Measurements from ENCODE around the gene INTS11.
"Not testable (repeated sequence)": the region's sequence is repeated elsewhere in the genome, so short reads cannot be mapped to it uniquely, and the experiment has no call there.

Gene INTS11

DNA sequence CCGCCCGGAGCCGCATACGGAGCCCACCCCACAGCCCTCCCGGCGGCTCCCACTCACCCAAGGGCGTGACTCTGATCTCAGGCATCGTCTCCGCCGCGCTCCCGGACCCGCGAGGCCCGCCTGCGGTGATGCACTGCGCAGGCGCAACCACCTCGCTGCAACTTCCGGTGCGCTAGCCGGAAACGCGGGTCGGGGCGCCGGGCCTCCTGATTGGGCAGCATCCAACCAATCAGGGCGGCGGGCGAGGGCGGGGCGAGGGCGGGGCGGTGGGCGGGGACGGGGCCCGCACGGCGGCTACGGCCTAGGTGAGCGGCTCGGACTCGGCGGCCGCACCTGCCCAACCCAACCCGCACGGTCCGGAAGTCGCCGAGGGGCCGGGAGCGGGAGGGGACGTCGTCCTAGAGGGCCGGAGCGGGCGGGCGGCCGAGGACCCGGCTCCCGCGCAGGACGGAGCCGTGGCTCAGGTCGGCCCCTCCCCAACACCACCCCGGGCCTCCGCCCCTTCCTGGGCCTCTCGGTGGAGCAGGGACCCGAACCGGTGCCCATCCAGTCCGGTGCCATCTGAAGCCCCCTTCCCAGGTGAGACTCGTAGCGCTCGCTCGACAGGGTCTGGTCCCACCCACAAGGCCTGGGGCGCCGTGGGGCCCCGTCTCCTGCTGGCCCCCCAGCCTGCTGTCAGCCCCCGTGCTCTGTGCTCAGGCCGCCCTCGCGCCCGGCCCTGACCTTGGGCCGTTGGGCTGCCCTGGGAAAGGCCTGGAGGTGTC is at the start of gene INTS11, which contains the start of gene CPTP:
Gene INTS11 (minus strand): TSS at position 137 of the 764 bp plus-strand sequence. CDS start 52 bp downstream, at position 85.
Gene CPTP (plus strand): TSS at position 279 of the 764 bp plus-strand sequence. CDS start 2,109 bp downstream, outside the sequence.
- DNase-seq, result peak; percentile 96 to 97

DNA sequence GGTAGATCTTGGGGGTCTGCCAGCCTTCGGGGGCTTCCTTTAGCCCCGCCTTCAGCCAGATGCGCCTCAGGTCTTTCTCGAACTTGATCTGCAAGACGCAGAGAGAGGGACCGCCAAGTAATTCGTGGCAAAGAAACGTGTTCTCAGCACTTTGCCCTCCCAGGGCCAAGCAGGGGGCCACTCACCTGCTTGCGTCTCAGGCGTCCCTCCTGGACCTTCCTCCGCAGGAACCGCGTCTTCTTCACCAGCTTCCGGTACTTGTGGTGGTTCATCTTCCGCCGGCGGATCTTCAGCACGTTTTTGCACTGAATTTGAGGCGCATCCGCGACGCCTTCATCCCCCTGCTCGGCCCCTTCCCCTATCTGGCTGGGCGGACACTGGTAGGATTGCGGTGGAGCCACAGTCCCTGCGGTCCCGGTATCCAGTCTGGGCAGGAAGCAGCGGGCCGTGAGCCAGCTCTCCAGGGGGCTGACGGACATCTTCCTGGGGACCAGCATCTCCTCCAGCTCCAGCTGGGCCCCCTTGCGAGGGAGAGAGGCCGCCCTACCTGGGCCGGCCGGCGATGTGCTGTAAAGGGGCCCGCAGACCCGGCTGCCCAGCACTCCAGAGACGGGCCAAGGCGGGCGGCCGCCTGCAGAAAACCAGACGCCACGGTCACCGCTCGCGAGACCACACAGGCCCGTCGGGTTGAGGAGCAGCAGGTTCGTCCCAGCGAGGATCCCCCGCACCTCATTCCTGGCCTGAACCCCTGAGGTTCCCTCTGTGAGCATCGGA is 49.5 kb upstream of the INTS11 start:
- no peak for DNase-seq

DNA sequence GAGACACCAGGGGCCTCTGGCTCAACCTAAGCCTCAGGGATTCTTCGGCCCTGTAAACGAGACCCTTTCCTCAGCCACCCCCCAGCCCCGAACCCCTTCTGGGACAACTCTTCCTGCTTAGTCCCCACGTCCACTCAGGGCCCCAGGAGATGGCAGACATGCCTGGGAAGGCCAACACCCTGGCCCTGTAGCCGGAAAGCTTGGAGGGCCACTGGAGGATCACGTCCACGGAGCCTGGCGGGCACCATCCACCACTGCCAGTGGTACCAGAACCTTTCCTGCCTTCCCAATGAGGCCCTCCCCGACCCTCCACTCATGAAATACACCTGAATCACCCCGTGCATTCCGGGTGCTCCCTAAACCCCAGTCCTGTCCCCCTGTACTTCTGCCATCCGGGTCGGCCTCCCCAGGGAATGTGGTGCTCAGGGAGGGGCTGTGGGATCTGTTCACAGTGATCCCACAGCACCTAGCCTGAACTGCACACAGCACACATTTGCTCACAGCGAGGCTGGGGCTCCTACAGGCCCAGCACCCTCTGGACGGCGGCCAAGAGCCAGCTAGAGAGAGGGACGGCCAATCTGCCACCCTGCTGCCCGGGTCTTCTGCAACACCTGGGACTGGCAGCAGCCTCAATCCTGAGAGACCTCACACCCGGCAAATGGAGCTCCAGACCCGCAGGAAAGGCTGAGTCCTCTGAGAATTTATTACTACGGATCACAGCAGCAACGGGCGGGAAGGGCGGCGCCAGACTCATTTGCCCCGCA is 48.8 kb upstream of the INTS11 start:
- no peak for DNase-seq

DNA sequence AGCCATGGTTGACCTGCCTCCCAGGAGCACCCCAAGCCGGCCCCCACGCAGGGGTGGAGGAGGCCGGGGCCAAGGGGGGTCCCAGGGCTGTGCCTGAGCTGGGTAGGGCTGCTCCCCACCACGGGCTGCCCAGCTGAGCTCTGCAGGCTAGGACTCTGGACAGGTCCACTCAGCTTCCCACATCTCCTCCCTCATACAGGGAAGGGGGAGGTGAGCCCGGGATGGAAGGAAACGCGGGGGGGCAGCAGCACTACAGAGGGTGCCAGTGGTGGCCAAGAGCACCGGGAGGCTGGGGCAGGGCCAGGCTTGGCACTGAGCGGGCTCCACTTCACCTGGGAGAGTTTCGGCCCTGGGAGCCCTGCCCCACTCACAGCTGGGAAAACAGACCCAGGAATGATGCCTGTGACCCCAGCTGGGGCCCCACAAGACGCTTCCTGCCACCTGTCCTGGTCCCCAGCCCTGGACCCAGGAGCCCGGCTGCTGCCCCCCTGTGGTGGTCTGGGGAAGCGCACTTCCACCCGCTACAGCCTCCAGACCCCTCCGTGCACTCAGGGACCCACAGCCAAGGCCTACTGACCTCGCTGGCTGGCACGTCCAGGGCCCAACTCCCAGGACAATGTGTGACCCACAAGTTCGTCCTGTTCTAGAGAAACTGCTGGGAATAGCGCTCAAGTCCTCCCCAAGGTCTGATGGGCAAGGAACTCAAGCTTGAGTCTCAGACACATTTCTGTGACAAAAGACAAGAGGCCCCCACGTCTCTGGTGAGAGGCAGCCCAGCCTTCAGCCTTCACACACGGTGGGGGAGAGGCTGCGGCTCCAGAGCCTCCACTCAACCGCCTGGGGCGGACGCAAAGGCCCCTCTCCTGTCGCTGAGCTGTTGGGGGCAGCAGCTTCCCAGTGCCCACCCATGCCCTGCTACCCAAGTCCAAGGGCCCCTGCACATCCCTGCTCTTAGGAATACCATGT is 47.6 kb upstream of the INTS11 start:
- DNase-seq, result peak; percentile 85 to 86

DNA sequence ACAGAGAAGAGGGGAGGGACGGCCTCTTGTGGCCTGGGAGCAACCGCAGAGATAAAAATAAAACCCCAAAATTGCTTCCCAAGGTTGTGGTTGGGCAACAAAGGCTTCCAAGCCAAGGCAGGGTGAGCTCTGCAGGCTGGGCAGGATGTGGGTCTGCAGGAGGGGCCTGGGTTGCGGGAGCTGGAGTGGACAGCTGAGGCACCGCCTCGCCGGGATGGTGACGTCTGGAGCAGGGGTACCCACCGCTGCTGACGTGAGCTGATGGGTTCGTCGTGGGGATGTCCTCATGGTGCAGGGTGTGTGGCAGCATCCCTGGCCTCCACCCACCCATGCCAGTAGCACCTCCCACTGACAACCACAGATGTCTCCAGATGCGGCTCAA is 46.9 kb upstream of the INTS11 start:
- no peak for DNase-seq

DNA sequence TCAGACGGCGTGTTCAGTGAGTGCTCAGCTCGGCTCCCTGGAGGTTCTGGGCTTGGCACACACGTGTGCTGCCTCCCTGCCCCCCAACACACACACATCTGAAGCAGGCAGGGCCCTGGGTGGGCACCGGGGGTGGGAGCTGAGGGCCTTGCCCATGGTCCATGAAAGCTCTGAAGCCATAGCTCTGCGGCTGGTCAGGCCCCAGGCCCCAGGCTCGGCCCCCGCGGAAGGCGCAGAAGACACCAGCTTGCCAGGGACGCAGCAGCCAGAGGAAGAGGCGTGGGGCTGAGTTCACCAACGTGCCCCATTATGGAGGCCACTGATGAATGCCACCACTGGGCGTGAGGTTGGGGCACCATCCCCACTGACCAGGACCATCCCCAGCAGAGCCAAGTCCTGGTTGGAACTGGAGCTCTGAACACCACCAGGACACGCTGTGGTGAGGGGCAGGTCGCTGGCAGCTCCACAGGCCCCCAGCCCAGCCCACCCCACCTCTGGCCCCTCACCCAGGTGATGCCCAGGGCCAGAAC is 46.4 kb upstream of the INTS11 start:
- no peak for DNase-seq

DNA sequence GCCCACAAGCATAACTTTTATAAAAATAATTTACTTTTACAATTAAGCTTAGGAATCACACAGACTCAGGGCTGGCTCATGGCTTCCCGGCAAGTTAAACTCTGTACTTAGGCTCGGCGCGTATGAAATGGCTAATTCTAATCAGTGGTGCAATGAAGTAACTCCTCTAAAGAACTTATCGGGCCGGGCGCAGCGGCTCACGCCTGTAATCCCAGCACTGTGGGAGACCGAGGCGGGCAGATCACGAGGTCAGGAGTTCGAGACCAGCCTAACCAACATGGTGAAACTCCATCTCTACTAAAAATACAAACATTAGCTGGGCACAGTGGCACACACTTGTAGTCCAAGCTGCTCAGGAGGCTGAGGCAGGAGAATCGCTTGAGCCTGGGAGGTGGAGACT is 45.6 kb upstream of the INTS11 start:
- DNase-seq, result not testable (repeated sequence)

DNA sequence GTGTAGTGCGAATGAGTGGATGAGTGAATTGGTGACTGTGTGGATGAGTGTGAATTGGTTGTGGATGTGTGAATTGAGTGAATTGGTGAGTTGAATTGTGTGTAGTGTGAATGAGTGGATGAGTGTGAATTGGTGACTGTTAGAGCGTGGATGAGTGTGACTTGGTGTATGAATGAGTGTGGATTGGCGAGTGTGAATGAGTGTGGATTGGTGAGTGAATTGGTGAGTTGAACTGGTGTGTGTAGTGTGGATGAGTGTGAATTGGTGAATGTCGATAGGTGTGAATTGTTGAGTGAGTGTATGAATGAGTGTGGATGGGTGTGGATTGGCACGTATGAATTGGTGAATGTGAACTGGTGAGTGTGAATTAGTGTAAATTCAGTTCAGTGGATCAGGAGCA is 42.9 kb upstream of the INTS11 start:
- no peak for DNase-seq

DNA sequence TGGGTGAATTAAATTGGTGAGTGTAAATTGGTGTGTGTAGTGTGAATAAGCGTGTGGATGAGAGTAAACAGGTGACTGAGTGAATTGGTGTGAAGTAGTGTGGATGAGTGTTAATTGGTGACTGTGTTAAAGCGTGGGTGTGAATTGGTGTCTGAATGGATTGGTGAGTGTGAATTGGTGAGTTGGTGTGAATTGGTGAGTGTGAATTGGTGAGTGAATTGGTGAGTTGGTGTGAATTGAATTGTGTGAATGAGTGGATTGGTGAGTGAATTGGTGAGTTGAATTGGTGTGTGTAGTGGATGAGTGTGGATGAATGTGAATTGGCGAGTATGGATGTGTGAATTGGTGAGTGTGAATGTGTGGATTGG is 42.2 kb upstream of the INTS11 start:
- no peak for DNase-seq

DNA sequence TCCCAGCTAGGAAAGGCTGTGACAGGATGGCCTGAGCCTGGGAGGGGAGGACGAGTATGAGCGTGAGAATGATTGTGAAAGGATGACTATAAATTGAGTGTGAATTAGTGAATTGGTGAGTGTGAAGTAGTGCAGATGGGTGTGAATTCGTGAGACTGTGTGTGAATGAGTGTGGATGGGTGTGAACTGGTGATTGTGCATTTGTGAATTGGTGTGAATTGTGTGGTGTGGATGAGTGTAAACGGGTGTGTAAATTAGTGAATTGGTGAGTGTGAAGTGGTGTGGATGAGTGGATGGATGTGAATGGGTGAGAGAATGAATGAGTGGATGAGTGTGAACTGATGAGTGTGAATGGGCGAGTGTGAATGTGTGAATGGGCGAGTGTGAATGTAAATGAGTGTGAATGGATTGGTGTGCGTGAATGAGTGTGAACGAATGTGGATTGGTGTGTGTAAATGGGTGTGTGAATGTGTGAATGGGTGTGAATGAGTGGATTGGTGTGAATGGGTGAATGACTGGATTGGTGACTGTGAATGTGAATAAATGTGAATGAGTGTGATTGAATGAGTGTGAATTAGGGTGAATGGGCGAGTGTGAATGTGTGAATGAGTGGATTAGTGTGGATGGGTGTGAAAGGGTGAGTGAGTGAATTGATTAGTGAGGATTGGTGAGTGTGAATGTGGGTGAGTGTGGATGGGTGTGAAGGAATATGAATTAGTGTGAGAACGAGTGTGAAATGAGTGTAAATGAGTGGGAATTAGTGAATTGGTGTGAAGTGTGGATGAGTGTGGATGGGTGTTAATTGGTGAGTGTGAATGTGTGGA is 41.6 kb upstream of the INTS11 start:
- DNase-seq, result no peak

DNA sequence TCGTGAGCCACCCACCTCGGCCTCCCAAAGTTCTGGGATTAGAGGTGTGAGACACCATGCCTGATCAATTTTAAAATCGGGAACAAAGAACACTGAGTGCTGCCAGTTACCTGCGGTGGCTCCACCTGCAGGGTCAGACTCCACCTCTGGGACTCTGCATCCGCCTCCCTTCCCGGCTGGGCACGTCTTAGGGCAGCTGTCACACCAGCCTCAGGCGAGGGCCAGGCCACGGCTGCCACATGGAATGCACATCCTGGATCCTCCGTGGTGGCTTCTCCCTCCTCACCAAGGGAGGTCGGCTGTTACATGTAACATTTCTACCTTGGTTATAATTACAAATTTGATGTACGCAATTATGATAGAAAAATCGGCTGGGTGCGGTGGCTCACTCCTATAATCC is 39.8 kb upstream of the INTS11 start:
- DNase-seq, result no peak

DNA sequence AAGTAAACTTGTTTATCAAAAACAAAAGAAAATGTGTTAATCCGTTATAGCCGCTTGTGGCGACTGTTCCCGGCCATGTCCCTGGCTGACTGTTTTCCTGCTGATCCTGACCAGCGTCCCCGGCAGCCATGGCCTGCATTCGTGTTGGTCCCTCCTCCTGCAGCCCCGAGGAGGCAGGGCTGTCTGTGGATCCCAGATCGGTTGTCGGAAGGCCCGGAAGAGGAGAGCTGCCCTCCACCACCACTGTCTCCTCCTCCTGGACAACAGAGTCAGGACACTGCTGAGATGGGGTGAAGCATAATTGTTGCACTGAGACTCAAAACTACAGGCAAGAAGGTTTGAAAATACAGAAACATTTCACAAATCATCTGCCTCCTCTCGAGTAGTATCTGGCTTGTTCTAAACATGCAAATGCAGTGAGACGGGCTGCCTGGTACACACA is 37.5 kb upstream of the INTS11 start:
- DNase-seq, result no peak

DNA sequence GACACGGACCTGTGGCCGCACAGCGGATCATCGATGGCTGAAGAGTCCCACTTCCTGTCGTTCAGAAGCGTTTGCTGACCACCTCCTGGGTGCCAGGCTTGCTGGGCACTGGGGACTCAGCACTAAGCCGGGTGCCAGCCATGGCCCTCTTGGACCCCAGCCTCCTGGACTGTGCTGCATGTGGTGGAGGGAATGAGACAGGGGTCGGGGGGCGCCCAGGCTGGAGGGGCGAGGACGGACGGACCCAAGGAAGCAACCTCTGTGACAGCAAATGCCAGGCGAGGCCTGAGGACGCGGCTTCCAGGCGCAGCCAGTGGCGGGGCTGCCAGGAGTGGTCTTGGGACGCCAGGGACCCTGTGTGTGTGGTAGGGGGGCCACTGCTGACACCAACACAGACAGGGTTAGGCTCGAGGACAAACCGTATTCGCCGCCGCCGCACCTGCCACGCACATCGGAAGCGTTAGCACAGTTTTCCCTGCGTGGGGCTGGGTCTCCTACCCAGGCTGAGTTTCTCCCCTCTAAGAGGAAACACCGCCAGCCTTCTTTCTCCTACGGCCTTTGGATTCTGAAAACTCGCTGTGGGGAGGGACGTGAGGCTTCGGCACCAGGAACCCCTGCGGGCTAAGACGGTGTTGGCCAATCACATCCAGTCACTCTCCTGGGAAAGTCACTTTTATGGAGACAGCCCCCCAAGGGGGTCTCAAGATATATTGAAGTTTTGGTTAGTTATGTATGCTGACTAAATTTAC is 36.9 kb upstream of the INTS11 start:
- no peak for DNase-seq

DNA sequence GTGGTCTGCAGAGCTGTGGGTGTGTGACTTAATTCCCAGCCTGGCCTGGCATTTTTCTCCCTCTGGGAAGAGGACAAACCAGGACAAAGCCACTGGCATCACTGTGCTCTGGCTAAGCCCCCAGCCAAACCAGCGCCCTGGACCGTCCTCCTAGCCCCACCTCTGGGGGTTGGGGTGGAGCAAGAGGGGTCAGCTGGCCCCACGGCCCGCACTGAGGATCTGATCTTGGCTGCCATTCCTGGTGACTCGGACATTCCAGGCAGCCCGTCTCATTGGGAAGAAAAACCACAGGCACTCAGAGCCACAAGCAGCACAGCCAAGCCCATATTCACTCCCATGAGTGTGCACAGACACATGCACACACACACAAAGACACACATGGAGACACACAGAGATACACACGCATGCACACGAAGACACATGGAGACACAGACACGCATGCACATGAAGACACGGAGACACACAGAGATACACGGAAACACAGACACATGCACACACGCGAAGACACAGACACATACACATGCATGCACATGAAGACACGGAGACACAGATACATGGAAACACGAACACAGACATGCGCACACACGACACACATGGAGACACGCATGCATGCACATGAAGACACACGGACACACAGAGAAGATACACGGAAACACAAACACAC is 36.2 kb upstream of the INTS11 start:
- no peak for DNase-seq

DNA sequence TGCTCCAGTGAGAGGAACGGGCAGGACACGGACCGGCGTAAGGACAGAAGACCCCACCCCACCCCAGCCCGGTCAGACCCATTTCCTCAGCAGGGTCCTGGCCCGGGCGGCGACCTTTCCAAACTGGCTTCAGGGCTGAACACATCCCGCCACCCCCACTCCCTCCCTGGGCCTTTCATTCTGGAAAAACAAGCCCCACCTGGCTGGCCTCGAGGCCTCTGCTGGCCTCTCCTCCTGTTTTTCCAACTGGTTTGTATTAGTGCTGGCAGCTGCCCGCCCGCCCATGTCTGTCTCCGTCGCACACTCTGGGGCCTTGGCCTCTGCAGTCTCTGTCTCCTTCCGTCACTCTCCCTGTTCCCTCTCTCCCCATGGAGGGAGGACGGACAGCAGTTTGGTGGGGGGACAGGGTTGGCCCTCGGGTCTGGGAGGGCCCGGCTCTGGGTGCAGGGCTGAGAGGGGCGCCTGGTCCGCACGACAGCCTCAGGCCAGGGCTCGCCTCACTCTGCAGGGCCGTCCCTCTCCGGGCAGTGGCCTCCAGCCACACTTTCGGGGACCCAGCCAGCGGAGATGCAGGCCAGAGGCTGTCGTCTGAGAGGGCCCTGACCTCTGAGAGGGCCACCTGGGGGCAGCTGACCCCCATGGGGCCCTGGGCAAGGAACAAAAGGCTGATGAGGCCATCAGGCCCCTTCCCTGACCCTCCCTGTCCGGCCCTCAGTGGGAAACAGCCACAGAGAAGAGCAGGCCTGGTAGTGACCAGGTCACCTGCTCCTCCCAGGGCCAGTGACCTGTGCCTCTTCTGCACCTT is 35.4 kb upstream of the INTS11 start:
- no peak for DNase-seq

DNA sequence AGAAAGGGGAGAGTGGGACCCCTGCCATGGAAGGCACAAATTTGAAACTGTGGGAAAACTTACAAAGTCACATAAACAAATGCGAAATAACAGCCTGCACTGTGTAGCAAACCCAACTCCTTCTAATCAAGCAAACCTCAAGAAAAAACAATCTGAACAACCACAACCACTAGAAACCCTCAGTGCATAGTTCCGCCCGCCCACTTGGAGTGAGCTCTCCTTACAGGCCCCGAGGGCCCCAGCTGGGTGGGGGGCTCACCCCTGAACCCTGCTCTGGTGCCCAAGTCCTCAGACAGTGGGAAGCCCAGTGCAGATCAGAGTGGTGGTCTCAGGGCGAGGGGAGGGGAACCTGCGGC is 34.8 kb upstream of the INTS11 start:
- no peak for DNase-seq

DNA sequence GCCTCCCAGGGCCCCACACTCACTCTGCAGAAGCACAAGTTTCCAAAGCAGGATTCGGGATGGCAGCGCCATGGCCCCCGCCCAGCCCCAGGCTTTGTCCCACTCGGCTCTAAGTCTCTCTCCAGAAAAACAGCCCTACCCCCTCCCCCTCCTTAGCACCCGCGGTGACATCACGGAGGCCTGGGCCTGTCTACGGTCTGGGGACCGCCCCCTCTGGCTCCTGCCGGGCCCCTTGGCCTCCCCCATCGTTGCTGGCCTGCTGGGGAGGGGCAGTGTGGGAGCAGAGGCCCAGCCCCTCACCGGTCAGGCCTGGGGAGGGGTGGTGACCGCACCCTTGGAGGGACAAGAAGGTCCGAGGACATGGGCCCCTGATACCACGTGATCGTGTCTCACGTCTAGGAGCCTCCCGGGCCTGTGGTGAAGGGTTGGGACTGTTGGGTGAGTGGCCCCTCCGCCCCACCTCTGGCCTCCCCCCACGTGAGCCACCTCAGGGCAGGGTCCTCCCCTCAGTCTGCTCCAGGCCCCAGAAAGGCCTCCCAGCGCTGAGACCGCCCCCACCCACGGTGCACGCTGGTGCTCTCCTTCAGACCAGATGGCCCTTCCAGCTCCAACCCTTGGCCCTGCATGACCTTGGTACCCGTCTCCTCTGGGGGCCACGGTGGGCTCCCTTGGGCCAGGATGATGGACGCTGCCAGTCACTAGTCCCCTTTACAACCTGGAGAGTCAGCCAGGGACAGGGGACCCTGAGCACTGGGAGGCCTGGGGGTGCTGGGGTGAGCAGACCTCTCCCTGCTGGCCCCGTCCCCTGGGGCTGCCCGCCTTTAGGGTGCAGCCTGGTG is 34.2 kb upstream of the INTS11 start, which contains the start of gene MXRA8:
Gene MXRA8 (minus strand): TSS at position 123 of the 839 bp plus-strand sequence. CDS start 51 bp downstream, at position 72.
- no peak for DNase-seq

All from stimulated activated CD4-positive, alpha-beta T cell treated with anti-CD3 and anti-CD28 coated beads, Interleukin-2, amount 100 ng/mL, for 24 hours (primary cell).